Measurements from ENCODE around the gene CCM2L. TPM values are rescaled to one million over a fixed set of nuclear protein-coding genes. Genes with fewer than 3 reads are reported as not detected.

Gene CCM2L
- total and polyA plus RNA-seq, 2 of the 4 experiments (the other 2 are of a cell fraction): not detected

DNA sequence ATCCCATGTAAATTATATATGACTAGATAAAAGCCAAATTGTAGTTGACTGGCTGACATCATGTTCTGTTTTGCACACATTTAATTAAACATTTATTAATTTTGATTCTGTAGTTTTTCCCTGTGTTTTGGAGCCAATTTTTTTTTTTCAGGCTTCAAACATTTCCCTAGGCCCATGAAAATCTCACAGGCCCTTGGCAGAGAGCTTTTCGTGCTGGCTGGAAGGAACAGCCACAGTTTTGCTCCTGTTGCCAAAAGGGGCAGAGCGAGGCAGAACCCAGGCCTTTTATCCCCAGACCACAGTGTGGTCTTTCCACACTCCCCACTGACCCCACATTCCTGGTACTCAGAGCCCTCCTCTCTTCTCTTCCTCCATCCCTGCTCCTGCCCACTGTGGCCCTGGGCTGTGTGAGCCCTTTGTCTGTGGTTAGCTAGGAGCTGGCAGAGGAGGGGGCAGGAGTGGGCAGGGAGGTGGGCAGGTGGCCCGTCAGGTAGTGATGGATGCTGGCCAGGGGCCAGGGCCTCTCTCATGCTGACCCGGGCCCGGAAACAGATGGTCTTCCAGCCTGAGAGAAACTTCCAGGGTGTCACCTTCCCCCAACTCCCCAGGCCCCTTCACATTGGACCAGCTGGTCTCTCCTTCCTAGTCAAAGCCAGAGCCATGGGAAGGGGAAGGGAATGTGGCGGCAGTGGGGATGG, 19.4 kb upstream of the CCM2L start:
- no peak overlapping the region for H3K14ac ChIP-seq (replicated peaks; ENCODE audit: low read depth, low read length)
- H2AK9ac ChIP-seq (replicated peaks; ENCODE audit: low read depth, low read length, poor library complexity): no peak overlapping the region
- H4K5ac ChIP-seq (ENCODE audit: low read depth, low read length): no peak overlapping the region
- H3K4ac ChIP-seq (ENCODE audit: low read depth, low read length): no peak overlapping the region
- no CpG with 5 or more reads among the region's 6 CpGs for WGBS, 2 experiments (ENCODE audit: extremely low coverage in 2 of 2, insufficient read length in 1 of 2)
- H4K8ac ChIP-seq (ENCODE audit: low read depth in 2 of 2, low read length in 2 of 2): no peak overlapping the region
- H3K4me3 ChIP-seq (ENCODE audit: insufficient read depth, low read depth, low read length): no peak overlapping the region
- ChIA-PET CTCF (no interaction called here), POLR2A (ENCODE audit: unreplicated experiment) (no interaction called here)
- no peak overlapping the region for H4K91ac ChIP-seq (ENCODE audit: insufficient read depth, low read depth, low read length)
- no peak overlapping the region for H2BK15ac ChIP-seq (ENCODE audit: low read depth, low read length)
- H3K18ac ChIP-seq (ENCODE audit: low read depth, low read length): no peak overlapping the region
- DNase-seq: no peak
- dilution Hi-C loops (cut with HindIII; ENCODE audit: low sequenced_read_pairs, unreplicated experiment): no loop called here
- no peaks in the 10 kb centered on the region for H3K9me3 ChIP-seq (ENCODE audit: control insufficient read depth, insufficient read depth, low read length)
- H3K4me1 ChIP-seq (ENCODE audit: control insufficient read depth, insufficient read depth, low read length): no peaks in the 10 kb centered on the region
- no peak for ATAC-seq (ENCODE audit: low read depth)
- H2BK5ac ChIP-seq (ENCODE audit: low read depth, low read length, poor library complexity, severe bottlenecking): no peak overlapping the region
- BruUV-seq (replicated peaks): no TSS peak
- no peaks in the 10 kb centered on the region; the same call in 1 of the 2 replicates for H3K9me1 ChIP-seq (ENCODE audit: insufficient read depth, low read length)
- no peaks in the 10 kb centered on the region for H3K79me1 ChIP-seq (ENCODE audit: low read depth in 1 of 2, low read length in 2 of 2)
- H3K27me3 ChIP-seq (ENCODE audit: control insufficient read depth, insufficient read depth, low read length): peaks cover 47% of the 10 kb centered on the region
- no peak overlapping the region for H3K27ac ChIP-seq (ENCODE audit: insufficient read depth, low read length)
- no peaks in the 10 kb centered on the region for H4K20me1 ChIP-seq (ENCODE audit: insufficient read depth, low read length)
- no peak overlapping the region for H2BK120ac ChIP-seq (ENCODE audit: low read depth, low read length)
- H3K56ac ChIP-seq (ENCODE audit: extremely low read depth, insufficient read depth, low read length): no peak overlapping the region
- H3K4me2 ChIP-seq (ENCODE audit: low read depth, low read length): no peak overlapping the region
- H2BK20ac ChIP-seq (ENCODE audit: low read depth, low read length): no peak overlapping the region
- in situ Hi-C loops (cut with MboI; ENCODE audit: low sequenced_read_pairs): no loop called here
- TF ChIP-seq MXI1 (IDR thresholded peaks at IDR 0.05; ENCODE audit: borderline replicate concordance, low read depth, low read length) (no peak), CEBPB (IDR thresholded peaks at IDR 0.05; ENCODE audit: low read depth, low read length) (no peak), MAZ (IDR thresholded peaks at IDR 0.05; ENCODE audit: borderline replicate concordance, low read depth, low read length) (no peak), CHD1 (IDR thresholded peaks at IDR 0.05; ENCODE audit: low read depth, low read length) (no peak)
- no peak overlapping the region for H3K23ac ChIP-seq (ENCODE audit: low read depth, low read length)
- no peak overlapping the region for H3K9ac ChIP-seq (ENCODE audit: low read depth, low read length)
- H2AK5ac ChIP-seq (ENCODE audit: low read depth, low read length): no peak overlapping the region
- intact Hi-C loops (cut with micrococcal nuclease): no loop called here
- no peaks in the 10 kb centered on the region for H3K36me3 ChIP-seq (ENCODE audit: control insufficient read depth, insufficient read depth, low read length)
- no peak overlapping the region for H2AFZ ChIP-seq (replicated peaks; ENCODE audit: low read length, poor library complexity)
